Measurements from ENCODE around the gene CORO6. TPM values are rescaled to one million over a fixed set of nuclear protein-coding genes. Genes with fewer than 3 reads are reported as not detected.
A peak's percentile ranks its signal among the peaks of the same experiment; 100 is the strongest.

CORO6 gene
- total and polyA plus RNA-seq, 3 donors from 2014 or later = 6.3 to 15.5 (median 11.7) TPM

DNA sequence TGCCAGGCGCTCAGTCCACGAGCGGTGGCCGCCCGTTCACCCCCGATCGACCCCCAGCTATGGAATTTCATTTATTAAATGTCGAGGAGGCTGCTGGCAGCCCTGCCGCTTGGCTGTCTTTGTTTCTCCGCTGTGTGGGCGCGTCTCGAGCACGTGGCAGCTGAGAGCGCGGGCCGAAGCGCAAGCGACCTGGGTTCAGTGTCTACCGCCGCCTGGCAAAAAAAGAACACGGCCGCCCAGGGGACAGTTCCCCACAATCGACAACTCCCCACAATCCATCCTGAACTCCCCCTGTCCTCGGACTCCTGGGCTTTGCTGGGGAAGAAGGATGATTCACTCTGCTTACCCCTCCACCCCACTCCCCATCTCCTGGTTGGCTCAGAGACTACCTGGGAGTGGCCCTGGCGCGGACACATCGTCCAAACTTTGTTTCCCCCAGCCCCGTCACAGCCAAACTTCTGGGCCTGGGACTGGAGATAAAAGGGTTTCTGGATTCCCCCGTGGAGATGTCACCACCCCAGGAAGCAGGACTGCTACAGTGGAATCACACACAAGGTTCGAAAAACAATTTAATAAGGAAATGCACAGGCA is 31.5 kb downstream of the CORO6 start:
- Histone ChIP-seq H3K27ac (peak overlapping the region; percentile 48 to 70), H3K4me3 (peak overlapping the region; percentile 7 to 49), H3K27me3 (no peaks in the 10 kb centered on the region), H3K36me3 (ENCODE audit: low read depth, missing control alignments) (no peaks in the 10 kb centered on the region), H3K4me1 (peaks cover 64% of the 10 kb centered on the region), H3K9me3 (no peaks in the 10 kb centered on the region)
- peak; percentile 74 for DNase-seq
- intact Hi-C loops (cut with DNase I; ENCODE audit: low total_unique reads) = no loop called here
- no peak for TF ChIP-seq POLR2A (IDR thresholded peaks at IDR 0.05)
- WGBS, 2 donors = 0% methylated on average over 18 to 29 of the region's 31 CpGs

- Histone ChIP-seq H3K36me3 (ENCODE audit: low read depth, missing control alignments) (no peaks in the 10 kb centered on the region), H3K27ac (peak overlapping the region; percentile 48 to 84), H3K27me3 (no peaks in the 10 kb centered on the region), H3K4me3 (peak overlapping the region; percentile 49), H3K9me3 (no peaks in the 10 kb centered on the region), H3K4me1 (peaks cover 61% of the 10 kb centered on the region)
- intact Hi-C loops (cut with DNase I; ENCODE audit: low total_unique reads) = no loop called here
- 12% methylated on average over 22 to 30 of the region's 30 CpGs for WGBS, 2 donors
- DNase-seq = no peak
- TF ChIP-seq CTCF (IDR thresholded peaks at IDR 0.05) (no peak), POLR2A (IDR thresholded peaks at IDR 0.05) (no peak)
These were observed 32.1 kb downstream of the CORO6 start for GRCh38 chr17:29590411-29591145.

GRCh38 chr17:29589524-29590410 is 32.9 kb downstream of the CORO6 start, which contains the start of gene GIT1:
GIT1 (minus strand) TSS chr17:29589648; CDS start chr17:29589378, 270 bp downstream.
- H3K27me3 ChIP-seq = no peaks in the 10 kb centered on the region
- H3K4me1 ChIP-seq = peaks cover 56% of the 10 kb centered on the region
- intact Hi-C loops (cut with DNase I; ENCODE audit: low total_unique reads) = no loop called here
- H3K9me3 ChIP-seq = no peaks in the 10 kb centered on the region
- DNase-seq = peak; percentile 91
- WGBS, 2 donors = 3 to 14% methylated on average over 20 to 58 of the region's 70 CpGs
- peak within 1 kb of the TSS; percentile 8 to 84 for H3K27ac ChIP-seq
- no peaks in the 10 kb centered on the region for H3K36me3 ChIP-seq (ENCODE audit: low read depth, missing control alignments)
- H3K4me3 ChIP-seq = peak within 1 kb of the TSS; percentile 75 to 76
- TF ChIP-seq POLR2A (IDR thresholded peaks at IDR 0.05) (no peak), CTCF (IDR thresholded peaks at IDR 0.05) (peak in 2 of 3 experiments; percentile 8 to 23)

DNA sequence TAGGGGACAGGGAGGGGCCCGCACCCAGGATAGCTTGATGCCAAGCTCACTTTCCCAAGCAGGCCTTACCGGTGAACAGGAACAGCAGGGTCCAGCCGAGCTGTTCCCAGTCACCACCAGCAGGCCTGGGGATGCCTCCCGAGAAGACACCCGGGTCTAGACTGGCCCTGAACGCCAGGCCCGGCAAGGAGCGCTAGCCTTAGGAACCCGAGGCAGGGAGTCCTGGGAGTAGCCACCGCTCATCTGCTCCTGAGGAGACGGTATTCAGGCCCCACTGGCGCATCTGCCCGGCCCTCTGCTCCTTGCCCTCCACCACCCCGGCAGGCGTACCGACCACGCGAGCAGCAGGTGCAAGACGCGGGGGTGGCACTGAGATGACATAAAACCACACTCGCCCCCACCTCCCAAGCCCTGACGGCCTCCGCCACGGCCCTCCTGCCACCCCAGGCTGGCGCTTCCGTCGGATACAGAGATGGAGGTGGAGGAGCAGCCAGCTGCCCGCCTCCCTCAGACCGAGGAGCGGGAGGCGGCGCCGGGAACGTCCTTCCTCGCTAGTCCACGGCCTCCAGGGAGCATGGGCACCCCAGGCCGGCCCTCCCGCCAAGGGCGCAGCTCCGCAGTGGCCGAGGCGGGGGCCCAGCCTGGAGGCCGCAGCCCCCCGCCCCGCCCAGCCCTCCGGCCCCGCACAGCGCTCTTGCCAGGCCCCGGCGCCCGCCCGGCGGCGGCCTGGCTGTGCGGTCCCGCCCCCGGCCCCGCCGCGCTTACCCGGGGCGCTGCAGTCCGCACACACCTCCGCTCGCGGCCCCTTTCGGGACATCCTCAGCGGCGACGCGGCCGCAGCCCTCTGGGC is 33.9 kb downstream of the CORO6 start:
- TF ChIP-seq POLR2A (IDR thresholded peaks at IDR 0.05) (no peak), CTCF (IDR thresholded peaks at IDR 0.05) (no peak)
- no peaks in the 10 kb centered on the region for H3K36me3 ChIP-seq (ENCODE audit: low read depth, missing control alignments)
- peak overlapping the region; percentile 4 to 72 for H3K27ac ChIP-seq
- H3K4me1 ChIP-seq = peaks cover 48% of the 10 kb centered on the region
- 1% methylated on average over 26 to 56 of the region's 72 CpGs for WGBS, 2 donors
- no peaks in the 10 kb centered on the region for H3K27me3 ChIP-seq
- no peaks in the 10 kb centered on the region for H3K9me3 ChIP-seq
- peak overlapping the region; percentile 75 to 76 for H3K4me3 ChIP-seq
- DNase-seq = peak; percentile 52
- intact Hi-C loops (cut with DNase I; ENCODE audit: low total_unique reads) = no loop called here
